NCI-H2107 treated with DMSO at 0.1 percent for 48 hours (cell line): ENCODE results near the gene SLC27A2.

Experiments
- DNase-seq: peaks from one replicate; lab custom pipeline; 2025; ENCODE audit not compliant: unreplicated experiment; lab: John Stamatoyannopoulos, UW

The SLC27A2 gene

DNA sequence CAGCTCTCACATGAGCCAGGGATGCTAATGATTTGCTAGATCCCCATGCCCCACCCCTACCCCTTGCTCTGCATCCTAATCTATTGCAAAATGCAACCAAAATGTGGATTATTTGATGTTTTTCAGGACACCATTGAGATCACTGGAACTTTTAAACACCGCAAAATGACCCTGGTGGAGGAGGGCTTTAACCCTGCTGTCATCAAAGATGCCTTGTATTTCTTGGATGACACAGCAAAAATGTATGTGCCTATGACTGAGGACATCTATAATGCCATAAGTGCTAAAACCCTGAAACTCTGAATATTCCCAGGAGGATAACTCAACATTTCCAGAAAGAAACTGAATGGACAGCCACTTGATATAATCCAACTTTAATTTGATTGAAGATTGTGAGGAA lies 53.8 kb downstream of the SLC27A2 start:
- no peak for DNase-seq

DNA sequence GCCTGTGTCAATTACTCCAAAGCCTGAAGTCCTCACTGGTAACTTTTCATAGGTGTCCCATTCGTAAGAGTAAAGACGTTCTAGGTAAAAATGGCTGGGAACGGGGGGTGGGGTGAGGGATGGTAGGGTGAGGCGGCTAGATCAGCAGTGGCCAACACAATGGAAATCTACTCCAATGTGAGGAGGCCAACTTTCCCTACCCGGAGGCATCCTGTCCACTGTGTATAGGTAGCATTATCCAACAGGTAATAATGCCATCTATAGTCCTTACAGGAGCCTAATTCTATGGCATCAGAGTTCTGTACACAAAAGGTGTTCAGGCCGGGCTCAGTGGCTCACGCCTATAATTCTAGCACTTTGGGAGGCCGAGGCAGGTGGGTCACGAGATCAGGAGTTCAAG lies 54.4 kb downstream of the SLC27A2 start:
- no peak for DNase-seq

DNA sequence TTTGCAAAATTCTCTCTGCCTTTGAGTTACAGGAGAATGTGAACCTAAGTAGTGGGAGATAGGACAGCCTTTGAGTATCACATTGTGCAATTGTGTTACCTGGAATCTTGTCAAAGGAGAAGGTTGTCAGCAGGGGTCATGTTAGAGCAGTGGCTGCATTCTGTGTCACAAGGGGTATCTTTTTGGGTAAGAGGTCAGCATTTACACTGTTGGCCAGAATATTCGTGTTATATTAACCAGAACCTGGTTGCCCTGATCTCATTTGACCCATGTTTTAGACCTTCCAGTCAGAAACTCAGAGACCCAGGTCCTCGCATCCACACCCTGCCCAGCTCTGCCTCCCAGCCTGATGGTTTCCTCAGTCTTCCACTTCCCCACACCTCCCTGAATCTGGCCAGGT lies 56.3 kb downstream of the SLC27A2 start:
- DNase-seq = no peak

DNA sequence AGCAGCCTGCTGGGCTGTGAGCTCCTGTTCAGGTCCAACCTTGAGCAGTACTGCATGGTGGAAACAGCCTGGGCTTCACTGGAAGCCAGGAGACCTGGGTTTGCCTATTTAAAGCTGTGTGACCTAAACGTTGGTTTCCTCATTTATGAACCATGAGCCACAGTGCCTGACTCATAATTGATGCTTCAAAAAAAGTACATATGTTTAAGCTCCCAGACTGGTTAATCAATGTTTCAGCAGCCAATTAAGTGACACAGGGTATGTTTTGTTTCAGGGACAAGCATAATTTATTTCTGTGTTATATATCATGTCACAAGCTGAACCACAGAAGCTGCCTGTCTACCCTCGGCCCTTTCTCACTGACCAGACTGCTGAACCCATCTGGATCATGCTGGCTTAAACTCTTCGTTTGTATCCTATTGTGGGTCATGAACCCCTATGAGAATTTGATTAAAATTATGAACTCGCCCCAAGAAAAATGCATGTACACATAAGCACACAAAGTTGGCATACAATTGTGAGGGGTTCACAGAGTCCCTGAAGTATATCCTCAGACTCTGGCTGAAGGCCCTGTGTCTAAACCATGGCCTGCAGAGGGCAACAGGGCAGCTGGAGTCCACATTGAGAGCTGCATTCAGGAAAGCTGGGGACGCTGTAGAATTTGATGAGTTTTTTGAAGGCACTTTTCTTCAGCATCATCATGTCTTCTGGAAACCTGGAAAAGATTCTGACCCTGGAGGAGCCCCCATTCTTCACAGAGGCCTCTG lies 59.9 kb downstream of the SLC27A2 start:
- no peak for DNase-seq

DNA sequence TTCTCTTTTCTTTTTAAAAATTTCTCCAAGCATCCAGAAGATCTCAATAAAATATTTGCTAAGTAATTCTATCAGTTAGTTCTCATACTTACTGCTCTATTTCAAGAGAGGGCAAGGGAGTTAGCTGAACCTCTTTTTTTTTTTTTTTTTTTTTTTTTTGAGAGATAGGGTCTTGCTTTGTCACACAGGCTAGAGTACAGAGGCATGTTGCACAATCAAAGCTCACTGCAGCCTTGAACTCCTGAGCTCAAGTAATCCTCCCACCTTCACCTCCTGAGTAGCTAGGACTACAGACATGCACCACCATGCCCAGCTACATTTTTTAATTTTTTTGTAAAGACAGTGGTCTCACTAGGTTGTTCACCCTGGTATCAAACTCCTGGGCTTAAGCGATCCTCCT lies 62.2 kb downstream of the SLC27A2 start:
- no peak for DNase-seq

DNA sequence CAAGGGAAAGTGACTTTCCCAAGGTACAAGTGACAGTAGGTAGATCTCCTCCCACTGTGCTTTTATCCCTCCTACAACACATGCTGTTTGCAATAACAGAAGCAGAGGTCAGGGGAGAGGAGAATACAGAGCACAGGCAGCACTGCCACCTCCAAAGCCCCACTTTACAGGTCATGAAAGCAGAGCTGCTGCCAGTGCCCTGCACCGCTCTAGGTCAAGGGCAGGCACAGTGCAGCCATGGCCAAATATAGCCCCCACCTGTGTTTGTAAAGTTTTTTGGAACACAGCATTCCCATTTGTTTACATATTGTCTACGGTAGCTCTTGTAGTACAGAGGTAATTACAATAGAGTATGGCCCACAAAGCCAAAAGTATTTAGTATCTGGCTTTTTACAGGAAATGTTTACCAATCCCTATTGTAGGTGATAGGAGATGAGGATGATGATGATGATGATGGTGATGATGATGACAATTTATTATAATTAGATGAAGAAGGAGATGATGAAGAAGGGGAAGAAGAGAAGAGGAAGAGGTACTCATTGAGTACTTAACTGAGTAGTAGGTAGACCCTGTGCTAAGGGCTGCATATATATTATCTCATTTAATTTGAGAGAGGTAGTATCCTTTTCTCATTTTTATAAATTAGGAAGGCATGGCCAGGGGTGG lies 63.1 kb downstream of the SLC27A2 start:
- DNase-seq = no peak

DNA sequence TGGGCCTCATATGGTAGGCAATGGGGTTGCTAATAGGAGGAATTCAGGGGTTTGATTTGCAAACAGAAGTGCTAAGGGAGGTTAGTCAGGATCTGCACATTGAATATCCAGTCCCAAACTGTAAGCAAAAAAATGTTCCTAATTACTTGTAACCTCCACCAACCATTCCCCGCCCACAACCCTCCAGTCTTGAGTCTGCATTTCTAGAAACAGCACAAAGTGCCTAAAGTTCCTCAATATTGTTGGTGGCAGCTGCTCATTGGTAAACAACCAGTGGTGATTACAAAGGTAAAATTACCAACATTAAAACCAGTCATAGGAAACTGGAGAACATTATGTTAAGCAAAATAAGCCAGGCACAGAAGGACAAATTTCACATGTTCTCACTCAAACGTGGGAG lies 64.6 kb downstream of the SLC27A2 start:
- no peak for DNase-seq

DNA sequence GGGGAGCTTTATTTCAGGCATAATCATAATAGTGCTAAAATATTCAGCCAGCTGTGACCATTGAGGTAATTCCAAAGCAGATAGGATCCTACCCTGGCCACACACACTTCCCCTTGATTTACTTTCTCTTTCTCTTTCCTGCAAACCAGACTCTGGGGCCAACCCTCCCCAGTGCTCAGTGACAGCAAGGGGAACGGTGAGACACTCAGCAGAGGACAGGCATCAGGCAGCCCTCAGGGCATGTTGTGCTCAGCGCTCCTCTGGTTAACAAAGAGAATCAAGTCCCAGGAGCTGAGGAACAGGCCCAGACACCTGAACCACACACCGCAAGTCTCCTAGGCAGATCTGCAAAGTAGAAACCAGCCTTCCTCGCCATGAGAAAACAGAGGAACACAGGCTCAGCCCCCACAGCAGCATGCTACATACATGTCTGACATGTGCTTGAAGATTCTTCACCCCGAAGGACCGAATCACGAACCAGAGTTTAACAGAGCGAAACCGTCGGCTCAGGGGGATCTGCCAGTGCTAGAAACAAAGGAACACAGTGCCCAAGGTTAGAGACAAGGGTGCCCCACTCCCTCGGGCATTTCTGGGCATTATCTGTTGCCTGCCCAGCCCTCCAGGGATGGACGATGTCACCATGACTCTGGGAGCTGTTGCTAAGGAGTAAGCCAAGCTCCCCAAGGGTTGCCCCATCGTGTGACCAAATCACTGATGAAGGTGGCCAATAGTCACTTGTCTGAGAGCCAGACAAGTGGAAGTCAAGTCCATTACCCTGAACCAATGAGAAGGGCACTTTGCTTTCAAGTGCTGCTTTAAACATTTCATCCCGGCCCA lies 66.0 kb downstream of the SLC27A2 start:
- no peak for DNase-seq

DNA sequence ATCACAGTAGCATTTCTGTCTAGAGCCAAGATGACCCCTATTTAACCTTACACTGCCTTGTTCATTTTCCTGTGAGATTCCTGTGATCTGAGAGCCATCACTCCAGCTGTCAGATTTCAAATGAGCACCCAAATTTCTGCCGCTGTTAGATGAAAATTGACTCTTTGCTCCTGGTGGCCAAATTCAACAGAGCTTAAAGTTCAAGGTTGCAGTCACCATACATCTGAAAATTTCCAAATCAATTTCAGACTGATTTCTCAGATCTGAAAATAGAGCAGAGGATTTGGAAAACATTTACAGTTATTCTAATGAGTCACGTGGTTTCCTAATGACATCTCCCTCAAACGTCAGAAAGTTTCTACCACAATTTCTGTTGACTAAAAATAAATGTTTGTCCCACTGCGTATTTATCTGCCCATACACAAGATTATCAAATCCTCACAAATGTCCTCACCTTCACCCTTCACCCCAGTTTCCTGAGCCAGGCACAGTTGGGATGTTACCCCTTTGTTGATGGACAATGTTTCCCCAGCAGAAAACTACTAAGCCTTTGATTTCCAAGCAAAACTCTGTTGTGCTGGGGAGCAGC lies 67.1 kb downstream of the SLC27A2 start:
- DNase-seq = no peak

DNA sequence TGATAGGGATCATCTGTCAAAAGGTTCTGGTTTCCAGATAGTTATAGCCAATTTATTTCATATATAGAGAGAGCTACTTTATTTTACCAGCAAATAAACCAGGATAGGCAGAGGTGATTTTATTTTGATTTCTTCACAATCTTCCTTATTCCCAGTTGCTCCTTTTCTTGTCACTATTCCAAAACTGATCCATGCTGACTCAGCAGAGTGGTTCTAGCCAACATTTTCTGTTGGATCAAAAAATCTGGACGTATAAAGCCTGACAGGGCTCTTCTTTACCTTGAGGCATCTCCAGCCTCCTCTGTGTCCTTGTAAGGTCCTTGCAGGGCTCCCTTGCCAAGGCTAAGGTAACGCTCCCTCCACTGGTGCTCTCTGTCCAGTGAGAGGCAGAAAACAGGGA lies 67.7 kb downstream of the SLC27A2 start:
- no peak for DNase-seq

DNA sequence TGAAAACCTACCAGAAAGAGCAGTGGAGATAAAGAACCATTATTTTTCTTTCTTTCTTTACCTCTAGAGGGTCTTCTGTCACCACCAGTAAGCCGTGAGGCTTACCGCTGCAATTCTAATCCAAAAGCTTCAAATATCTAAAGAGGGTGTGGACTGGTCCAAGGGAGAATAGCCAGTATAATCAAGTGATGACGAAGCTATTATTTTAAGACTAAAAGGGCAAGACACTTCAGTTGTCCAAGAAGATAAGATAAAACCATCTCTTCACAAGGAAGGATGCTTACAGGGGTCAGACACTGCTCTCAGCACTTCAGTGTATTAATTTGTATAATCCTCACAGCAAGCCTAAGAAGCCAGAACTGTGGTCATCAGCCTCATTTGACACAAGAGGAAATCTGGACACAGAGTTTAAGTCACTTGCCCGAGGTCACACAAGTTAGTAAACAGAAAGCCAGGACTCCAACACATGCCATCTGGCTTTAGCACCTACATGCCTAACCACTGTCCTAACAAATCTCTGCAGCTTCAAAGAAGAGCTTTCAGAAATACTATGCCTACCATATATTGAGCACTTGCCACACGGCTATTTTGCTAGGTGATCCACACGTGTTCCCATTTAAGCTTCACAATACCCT lies 68.9 kb downstream of the SLC27A2 start:
- DNase-seq = no peak

DNA sequence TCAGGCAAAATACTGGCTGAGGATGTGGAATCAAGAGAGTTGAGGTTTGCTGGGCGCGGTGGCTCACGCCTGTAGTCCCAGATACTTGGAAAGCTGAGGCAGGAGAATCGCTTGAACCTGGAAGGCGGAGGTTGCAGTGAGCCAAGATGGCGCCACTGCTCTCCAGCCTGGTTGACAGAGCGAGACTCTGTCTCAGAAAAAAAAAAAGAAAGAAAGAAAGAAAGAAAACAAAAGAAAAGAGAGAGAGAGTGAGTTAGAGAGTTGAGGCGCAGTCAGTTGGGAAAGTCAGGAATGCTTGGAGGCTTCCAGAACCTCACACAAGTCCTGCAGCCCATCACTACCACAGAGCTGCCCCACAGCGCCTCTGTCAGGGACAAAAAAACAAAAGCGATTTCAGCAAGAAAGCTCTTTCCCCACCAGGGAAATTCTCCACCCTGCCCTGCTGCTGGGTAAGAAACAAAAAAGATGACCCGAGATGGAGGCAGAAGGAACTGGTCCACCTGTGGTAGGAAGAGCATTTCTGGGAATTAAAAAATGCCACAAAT lies 69.7 kb downstream of the SLC27A2 start:
- DNase-seq = no peak

DNA sequence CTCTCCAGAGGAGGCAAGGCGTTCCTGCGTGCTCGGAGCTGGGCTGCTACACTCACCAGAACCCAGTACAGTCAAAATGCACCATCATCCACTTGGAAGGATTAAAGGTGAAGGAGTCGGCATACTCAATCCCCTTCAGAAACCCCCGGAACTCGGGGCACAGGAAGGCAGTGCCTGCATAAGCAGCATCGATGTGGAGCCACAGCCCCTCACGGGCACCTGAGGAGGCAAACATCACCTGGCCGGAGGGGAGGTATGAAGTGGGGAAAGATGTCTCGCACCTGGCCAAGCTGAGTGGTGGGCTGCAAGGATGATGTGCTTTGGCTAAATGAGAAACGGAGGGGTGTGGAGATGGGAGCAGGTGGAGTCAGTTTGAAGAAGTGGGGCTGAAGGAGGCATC lies 70.6 kb downstream of the SLC27A2 start:
- no peak for DNase-seq

DNA sequence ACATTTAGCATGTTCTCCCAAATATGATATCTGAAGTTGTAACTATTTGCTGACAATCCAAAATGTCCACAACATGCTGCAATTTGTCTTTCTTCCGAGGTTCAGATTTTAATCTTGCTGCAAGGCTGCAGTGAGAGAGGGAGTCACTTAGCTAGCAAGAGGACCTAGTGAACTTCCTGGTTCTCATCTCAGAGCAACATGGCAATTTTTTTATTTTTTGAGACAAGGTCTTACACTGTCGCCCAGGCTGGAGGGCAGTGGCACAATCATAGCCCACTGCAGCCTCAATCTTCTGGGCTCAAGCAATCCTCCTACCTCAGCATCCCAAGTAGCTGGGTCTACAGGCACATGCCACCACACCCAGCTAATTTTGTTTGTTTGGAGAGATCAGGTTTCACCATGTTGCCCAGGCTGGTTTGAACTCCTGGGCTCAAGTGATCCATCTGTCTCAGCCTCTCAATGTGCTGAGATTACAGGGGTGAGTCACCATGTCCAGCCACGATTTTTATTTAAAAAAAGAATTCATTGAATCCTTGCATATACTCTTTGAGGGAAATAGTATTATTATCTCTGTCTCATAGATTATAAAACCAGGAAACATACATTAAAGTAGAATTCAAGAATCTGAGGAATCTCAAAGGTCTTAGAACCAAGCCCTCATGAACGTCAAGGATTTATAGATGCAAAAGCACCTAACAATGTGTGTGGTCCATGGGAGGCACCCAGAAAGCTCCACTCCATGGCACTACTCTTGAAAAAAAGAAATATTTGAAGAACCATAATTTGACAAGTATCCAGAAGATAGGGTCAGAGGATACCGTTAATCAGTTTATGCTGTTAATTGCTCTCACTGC lies 74.4 kb downstream of the SLC27A2 start:
- no peak for DNase-seq

DNA sequence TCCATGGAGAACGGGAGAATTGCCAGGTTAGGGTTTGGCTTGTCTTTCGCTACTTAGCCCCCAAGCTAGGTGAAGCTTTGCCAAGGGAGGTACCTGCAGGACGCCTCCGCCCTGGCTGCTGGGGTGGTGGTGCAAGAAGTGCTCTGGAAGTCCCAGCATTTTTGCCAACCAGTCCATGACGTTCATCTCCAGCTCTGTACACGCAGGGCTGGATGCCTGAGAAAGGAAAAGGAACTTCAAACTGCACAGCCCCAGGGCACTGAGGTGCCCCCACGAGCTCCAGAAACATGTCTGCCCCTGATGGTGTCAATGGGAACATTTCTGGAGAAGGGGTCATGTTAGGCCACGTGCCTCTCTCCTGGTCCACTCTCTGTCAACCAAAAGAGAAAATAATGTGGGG lies 75.3 kb downstream of the SLC27A2 start:
- no peak for DNase-seq

DNA sequence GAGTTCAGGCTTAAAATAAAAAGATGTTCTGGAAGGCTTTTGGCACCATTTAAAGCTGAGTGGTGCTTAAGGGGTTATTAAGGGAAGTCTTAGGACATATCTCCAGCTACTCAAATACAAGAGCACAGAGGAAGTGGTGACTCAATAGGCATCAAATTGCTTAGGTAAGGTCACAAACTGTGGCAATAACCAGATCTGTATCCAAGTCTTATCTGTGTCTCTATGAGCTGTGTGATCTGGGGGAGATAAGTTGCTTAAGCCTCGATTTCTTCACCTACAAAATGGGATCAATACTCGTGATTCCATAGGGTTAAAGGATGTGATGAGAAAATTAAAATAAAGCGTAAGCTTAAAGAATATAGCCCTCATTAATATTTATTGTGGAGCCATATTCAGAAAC lies 75.9 kb downstream of the SLC27A2 start:
- DNase-seq = no peak

DNA sequence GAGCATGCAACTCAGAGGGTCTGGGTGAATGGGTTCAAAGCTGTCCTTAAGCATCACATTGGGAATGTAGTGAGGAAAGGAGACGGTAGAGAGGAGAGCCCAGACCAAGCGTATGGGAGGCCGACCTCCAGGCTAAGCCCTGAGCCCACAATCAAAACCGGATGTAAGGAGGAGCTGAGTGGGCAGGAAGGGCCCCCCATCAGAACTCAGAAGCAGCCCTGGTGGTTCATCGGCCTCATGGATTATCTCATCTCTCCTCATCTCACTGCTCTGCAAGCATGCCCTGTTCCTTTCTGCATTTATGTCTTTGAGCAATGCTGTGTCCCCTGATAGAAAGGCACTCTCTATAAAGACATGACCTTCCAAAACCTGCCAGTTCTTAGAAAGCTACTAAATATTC lies 77.3 kb downstream of the SLC27A2 start:
- no peak for DNase-seq

DNA sequence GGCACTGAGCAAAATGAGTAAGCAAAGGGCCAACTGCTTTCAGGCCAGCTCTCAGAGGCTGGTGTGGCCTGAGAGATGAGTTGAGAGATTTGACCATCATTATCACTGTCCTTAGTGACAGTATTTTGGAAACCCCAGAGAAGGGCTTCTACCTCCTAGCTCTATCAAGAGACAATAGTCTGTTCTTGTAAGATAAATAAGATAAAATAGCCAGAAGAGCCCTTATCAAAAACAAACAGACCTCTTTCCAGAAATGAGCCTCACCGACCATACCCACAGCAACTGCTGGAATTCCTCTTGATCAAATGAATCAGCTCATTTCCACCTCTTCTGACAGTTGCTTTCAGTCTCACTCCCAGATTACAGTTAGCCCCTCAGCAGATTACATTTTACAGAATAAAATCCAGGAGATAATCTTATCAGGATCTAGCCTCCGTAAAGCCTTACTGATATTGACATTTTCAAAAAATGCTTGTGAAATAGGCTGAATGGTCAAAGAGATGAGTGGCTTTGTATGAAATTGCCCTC lies 79.0 kb downstream of the SLC27A2 start:
- DNase-seq = no peak

DNA sequence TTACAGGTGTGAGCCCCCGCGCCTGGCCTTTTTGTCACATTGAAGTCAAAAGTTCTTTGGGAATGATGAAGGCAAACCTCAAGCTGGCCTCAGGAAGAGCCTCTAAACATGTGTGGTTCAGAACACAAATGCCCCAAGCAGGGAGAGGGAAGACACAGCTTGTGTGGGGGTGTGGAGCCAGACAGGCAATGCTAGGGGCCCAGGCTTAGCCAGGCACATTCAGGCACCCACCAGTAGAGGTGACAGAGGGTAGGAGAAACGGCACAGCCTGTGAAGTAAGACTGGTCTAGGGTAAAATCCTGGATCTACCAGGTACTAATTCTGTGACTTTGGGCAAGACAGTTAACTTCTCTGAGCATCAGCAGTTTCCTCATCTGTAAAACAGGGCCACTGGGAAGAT lies 80.0 kb downstream of the SLC27A2 start:
- no peak for DNase-seq

DNA sequence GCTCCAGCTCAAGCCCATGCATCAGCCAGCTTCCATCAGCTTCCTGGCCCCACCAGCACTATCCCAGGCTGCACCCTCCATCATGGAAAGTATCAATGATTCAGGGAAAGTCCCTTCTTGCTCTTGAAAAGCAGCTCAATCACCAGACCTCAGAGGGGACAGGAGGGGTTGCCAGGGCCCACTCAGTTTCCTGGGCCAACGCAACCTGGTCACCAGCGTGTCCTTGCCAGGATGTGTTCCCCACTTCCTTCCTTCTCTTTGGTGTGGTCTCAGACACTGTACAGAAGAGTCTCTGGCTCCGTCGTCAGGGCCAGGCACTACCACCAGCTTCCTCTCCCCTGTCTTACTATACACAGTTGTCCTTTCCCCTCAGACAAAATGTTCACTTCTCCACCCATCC lies 80.5 kb downstream of the SLC27A2 start:
- no peak for DNase-seq
